Retinal pigment epithelial cell (primary cell): ENCODE data around the gene TMEM235.

Experiments used
- DNase-seq: peaks from one replicate; pipeline ENCODE4 v3.0.0-alpha.2; 2010; ENCODE audit warnings: low read depth
- H3K4me3 ChIP-seq: 2 replicates; pipeline ENCODE4 v1.5.1; 2011; ENCODE audit warnings: mild to moderate bottlenecking, low read length, control low read depth, moderate library complexity
- TF ChIP-seq, protein P1 (sequence below): conservative IDR thresholded peaks from 2 replicates; pipeline ENCODE4 v1.5.1; 2011; ENCODE audit warnings: low read depth, low read length, control low read depth, inconsistent platforms

TMEM235 gene

GRCh38 chr17:78269955-78270381 lies 38.5 kb downstream of the TMEM235 start:
- TF ChIP-seq, protein P1, sequence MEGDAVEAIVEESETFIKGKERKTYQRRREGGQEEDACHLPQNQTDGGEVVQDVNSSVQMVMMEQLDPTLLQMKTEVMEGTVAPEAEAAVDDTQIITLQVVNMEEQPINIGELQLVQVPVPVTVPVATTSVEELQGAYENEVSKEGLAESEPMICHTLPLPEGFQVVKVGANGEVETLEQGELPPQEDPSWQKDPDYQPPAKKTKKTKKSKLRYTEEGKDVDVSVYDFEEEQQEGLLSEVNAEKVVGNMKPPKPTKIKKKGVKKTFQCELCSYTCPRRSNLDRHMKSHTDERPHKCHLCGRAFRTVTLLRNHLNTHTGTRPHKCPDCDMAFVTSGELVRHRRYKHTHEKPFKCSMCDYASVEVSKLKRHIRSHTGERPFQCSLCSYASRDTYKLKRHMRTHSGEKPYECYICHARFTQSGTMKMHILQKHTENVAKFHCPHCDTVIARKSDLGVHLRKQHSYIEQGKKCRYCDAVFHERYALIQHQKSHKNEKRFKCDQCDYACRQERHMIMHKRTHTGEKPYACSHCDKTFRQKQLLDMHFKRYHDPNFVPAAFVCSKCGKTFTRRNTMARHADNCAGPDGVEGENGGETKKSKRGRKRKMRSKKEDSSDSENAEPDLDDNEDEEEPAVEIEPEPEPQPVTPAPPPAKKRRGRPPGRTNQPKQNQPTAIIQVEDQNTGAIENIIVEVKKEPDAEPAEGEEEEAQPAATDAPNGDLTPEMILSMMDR, result no peak
- no peak for DNase-seq
- H3K4me3 ChIP-seq, result no peak overlapping the region

- H3K4me3 ChIP-seq, result no peak overlapping the region
- no peak for DNase-seq
- TF ChIP-seq, protein P1, result no peak
Observed at GRCh38 chr17:78271419-78272170, 40.2 kb downstream of the TMEM235 start.

DNA sequence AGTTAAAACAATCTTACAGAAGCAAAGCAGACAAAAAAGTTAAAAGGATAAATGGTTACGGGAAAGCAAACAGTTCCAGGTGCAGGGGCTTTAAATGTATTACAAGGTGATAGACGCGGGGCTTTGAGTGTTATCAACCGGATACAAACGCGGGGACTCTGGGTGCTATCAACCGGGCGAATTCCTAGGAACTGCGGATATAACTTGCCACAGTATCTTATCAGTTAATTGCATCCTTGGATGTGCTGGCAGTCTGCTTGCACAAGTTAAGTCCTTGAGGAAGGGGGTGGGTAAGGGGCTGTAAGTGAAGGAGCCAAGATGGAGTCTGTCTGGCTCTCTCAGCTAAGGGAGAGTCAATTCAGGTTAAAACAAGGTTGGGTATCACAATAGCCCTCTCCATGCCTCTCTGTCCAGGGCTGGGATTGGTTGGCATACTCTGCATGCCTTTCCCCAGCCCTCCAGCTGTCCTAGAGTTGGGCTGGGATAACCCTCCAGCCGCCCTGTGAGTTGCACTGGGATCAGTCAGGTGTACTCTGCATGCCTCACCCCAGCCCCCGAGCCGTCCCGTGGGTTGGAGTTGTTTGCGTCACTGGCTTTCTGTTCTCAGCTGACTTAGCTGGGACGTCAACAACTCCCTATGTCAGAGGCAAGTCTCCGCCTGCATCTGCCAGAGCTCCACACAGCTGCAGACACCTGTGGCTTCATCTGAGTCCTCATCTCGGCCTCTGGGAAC lies 40.9 kb downstream of the TMEM235 start:
- TF ChIP-seq, protein P1, result no peak
- H3K4me3 ChIP-seq, result no peak overlapping the region
- peak; percentile 97 for DNase-seq

DNA sequence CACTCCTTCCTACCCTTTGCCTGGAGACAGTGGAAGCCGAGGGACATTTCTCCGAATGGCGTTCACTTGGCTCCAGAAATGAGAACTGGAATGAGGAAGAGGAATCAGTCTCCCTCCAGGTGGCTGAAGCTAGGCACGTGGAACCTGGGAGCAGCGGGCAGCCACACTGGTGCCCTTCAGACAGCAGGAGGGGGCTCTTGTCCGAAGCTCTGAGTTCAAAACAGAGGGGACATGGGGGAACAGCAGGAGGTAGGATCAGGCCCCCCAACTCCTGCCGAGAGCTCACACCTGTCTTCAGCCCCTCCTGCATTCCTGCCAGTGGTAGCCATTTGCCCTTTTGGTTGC lies 41.5 kb downstream of the TMEM235 start:
- TF ChIP-seq, protein P1, result no peak
- H3K4me3 ChIP-seq, result no peak overlapping the region

DNA sequence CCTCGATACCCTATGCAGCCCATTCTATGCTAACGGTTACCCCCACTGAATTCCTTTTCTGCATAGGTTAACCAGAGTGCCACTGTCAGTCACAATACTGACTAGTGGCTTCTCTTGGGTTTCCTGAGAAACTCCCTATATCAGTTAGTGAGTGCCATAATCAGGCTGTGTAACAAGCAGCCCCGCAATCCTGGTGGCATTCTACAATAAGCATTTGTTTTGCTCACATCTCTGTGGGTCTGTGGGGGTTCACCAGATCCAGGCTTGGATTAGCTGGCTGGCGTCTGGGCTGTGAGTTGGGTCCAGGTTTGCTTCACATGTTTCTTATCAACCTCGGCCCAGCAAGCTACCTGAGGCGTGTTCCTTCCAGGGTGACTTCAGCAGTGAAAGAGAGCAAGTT lies 42.4 kb downstream of the TMEM235 start:
- no peak for DNase-seq
- H3K4me3 ChIP-seq, result no peak overlapping the region
- TF ChIP-seq, protein P1, result no peak

More for the DNA sequence above, 41.5 kb downstream of the TMEM235 start:
- no peak for DNase-seq

DNA sequence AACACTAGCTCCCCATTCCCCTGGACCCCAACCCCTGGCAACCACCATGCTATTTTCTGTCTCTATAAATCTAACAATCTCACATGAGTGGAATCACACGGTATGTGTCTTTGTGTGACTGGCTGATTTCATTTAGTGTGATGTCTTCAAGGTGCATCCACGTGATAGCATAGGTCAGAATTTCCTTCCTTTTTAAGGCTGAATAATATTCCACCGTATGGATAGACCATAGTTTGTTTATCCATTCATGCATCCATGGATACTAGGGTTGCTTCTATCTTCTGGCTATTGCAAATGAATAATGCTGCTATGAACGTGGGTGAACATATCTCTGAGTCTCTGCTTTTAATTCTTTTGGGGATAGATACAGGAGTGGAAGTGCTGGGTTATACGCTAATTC lies 43.9 kb downstream of the TMEM235 start:
- no peak overlapping the region for H3K4me3 ChIP-seq
- no peak for DNase-seq
- TF ChIP-seq, protein P1, result no peak
